G401.6 (cell line): ENCODE data around the gene SOD3.

Source experiments
- FAIRE-seq: peaks from 2 replicates; lab custom pipeline; 2012; peaks lifted over from hg19 to GRCh38; lab: Jason Lieb, UNC

The SOD3 gene

DNA sequence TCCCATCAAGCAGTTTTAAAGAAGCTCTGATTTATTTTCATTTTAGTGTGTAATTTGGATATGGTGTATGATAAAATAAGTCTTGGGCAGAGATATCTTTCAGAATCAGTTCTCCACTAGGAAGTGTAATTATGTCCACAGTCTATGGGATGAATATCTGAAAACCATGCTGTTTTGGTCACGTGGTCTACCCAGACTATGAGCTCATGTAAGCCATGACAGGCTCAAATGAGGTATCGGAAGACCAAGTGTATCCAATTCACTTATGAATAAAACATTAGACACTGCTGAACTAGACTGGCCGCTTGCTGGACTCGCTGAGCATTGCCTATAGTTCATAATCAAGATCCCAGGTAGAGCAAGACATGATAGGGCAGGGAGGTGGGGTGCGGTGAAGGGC, 50.5 kb downstream of the SOD3 start:
- no peak for FAIRE-seq

DNA sequence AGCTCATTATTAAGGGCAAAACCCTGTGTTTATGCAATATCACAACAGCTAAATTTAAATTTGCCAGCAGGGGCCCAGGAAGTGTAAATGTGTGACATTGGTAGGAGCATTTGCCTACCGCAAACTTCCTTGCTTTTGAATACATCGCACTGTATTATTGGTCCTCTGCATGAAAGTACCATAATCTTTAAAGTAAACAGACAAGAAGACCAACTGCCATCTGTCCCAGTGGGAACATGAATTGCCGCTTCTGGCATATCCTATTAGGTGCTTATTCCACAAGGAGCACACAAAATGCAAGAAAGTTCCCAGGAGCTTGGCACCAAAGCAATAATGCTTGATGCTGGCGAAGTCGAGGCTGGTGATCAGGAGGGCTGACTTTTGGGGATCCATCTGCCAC, 51.3 kb downstream of the SOD3 start:
- no peak for FAIRE-seq

DNA sequence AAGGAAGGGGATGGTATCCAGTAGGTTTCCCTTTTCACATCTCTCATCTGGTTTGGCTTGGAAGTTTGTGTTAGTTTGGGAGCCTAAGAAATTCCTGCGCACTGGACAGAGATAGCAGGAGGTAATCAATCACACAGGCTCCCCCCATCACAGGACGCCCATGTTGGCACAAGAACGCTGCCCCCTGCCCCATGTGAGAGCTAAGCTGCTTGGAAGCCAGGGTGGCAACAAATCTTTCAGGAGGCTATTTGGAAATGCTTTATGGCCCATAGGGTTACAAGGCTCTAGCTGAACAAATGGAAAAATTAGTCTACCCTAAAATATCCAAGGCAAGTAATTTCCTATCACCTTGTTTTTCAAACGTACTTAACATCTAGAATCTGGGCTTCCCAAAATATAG, 54.0 kb downstream of the SOD3 start:
- no peak for FAIRE-seq

DNA sequence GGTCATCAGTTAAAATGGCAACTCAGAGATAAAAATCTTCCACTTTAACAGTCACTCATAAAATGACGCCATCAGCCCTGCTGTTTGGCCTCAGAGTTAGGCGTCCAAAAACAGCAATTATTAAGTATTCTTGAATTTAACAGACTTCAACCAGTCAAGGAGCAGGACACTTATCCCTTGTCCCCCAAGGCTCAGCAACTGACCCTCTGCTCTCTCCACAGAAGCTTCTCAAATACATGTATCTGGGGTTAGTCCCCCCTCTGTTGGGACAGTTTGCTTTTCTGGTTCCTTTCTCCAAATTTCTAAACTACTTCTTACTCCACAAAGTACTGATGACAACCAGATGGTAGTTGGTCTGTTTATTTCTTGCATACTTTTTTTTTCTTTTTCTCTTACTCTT, 54.4 kb downstream of the SOD3 start:
- FAIRE-seq = no peak
